ENCODE measurements around the gene GCM1. TPM values are rescaled to one million over a fixed set of nuclear protein-coding genes. Genes with fewer than 3 reads are reported as not detected.

Gene GCM1
- total RNA-seq, 6 experiments from 2014 or later = not detected

DNA sequence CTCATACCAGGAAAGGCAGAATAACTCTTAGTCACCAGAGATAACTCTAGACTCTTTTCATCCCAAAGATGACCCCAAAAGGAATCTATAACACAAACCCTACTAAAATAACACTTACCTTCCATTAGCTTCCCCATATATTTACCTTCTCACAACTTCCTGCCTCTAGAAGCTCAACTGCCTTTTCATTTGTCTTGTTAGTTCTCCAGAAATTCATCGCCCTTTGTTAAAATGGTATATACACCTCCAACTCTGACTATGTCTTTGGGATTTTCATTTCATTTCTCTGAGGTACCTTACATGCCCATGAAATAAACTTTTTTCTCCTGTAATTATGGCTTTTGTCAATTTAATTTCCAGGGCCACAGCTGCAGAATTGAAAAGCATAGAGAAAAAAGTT lies 33.5 kb downstream of the GCM1 start:
- Mint-ChIP-seq H3K36me3 (ENCODE audit: low read depth) (no peaks in the 10 kb centered on the region; the same call in 1 of the 2 replicates), H3K4me1 (ENCODE audit: low read depth) (peaks cover 14% of the 10 kb centered on the region), H3K9me3 (peaks cover 4% of the 10 kb centered on the region; the same call in 1 of the 2 replicates), H3K27ac (no peak overlapping the region), H3K27me3 (ENCODE audit: insufficient read depth) (peaks cover 12% of the 10 kb centered on the region), H3K4me3 (no peak overlapping the region)
- no peak for TF ChIP-seq CTCF (IDR thresholded peaks at IDR 0.05)
- DNase-seq = no peak

- no peak overlapping the region for H3K4me3 Mint-ChIP-seq
Observed at GRCh38 chr6:53113742-53114141, 34.9 kb downstream of the GCM1 start.

DNA sequence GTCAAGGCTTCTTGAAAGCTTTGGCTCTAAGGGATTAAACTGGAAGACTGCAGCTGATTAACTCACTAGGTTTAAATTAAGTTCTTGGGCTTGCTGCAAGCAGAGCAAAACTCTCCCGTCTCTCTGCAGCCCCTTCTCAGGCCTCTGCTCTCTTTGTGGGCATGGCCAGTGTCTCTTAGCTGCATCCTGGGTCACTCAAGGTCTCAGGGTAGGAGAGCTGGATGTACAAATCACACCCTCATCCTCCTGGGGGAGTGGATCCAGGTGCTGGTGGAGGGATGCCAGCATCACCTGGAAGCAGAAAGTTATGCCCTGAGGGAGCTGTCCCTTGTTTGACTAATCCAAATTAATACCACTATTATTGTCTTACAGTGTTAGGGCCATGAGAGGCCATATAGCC lies 35.8 kb downstream of the GCM1 start:
- Mint-ChIP-seq H3K9me3 (peaks cover 4% of the 10 kb centered on the region; the same call in 1 of the 2 replicates), H3K4me3 (no peak overlapping the region)

More at GRCh38 chr6:53113742-53114141, 34.9 kb downstream of the GCM1 start:
- Mint-ChIP-seq H3K27me3 (ENCODE audit: insufficient read depth) (peaks cover 12% of the 10 kb centered on the region), H3K36me3 (ENCODE audit: low read depth) (no peaks in the 10 kb centered on the region; the same call in 1 of the 2 replicates), H3K27ac (no peak overlapping the region), H3K4me1 (ENCODE audit: low read depth) (peaks cover under 1% of the 10 kb centered on the region; the same call in 1 of the 2 replicates), H3K9me3 (peaks cover 4% of the 10 kb centered on the region; the same call in 1 of the 2 replicates)
- no peak for DNase-seq
- no peak for TF ChIP-seq CTCF (IDR thresholded peaks at IDR 0.05)

DNA sequence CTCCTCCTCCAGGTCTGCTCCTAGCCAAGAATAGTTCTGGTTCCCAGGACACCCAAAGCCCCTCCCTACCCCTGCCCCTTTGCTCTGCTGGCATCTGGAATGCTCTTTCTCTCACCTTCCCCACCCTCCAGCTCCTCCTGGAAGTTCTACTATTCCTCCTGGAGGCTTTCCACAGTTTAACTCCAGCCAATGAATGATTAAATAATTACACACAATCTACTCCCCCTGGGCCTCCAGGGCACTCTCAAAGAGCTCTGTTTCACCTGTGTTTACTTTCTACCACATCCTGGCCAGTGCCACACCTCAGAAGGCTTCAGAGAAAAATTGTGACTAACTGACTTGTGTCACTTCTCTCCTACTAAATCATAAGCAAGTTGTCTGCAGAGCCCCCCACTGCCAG lies 36.2 kb downstream of the GCM1 start:
- no peak for DNase-seq
- Mint-ChIP-seq H3K27ac (no peak overlapping the region), H3K4me1 (ENCODE audit: low read depth) (peaks cover 1% of the 10 kb centered on the region), H3K9me3 (peaks cover 4% of the 10 kb centered on the region; the same call in 1 of the 2 replicates), H3K27me3 (ENCODE audit: insufficient read depth) (peaks cover 12% of the 10 kb centered on the region), H3K4me3 (no peak overlapping the region), H3K36me3 (ENCODE audit: low read depth) (no peaks in the 10 kb centered on the region; the same call in 1 of the 2 replicates)
- no peak for TF ChIP-seq CTCF (IDR thresholded peaks at IDR 0.05)

More for the DNA sequence above, 35.8 kb downstream of the GCM1 start:
- H3K36me3 Mint-ChIP-seq (ENCODE audit: low read depth) = no peaks in the 10 kb centered on the region; the same call in 1 of the 2 replicates
- H3K27me3 Mint-ChIP-seq (ENCODE audit: insufficient read depth) = peaks cover 12% of the 10 kb centered on the region
- no peak for DNase-seq
- TF ChIP-seq CTCF (IDR thresholded peaks at IDR 0.05) = no peak
- H3K27ac Mint-ChIP-seq = no peak overlapping the region
- H3K4me1 Mint-ChIP-seq (ENCODE audit: low read depth) = no peaks in the 10 kb centered on the region

DNA sequence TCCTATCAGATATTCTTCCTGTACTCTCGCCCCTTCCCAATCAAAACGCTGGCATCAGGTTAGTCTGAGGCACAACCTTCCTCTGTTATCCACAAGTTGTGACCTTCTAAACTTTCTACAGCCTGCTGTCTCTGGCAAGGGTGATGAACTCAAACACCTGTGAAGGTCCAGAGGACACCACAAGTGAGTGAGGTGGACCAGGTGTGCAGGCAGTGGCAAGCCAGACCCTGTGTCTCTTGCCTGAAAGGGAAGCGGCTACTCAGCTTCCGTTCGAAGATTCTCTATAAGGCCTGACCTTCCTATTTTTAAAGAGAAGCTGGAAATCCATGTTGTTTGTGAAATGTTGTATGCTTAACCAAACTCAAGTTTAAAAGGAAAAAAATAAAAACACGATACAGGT lies 36.8 kb downstream of the GCM1 start:
- H3K9me3 Mint-ChIP-seq = peaks cover 4% of the 10 kb centered on the region; the same call in 1 of the 2 replicates
- no peak overlapping the region for H3K4me3 Mint-ChIP-seq
- H3K27ac Mint-ChIP-seq = no peak overlapping the region
- peaks cover 12% of the 10 kb centered on the region for H3K27me3 Mint-ChIP-seq (ENCODE audit: insufficient read depth)
- DNase-seq = no peak
- TF ChIP-seq CTCF (IDR thresholded peaks at IDR 0.05) = no peak
- no peaks in the 10 kb centered on the region; the same call in 1 of the 2 replicates for H3K36me3 Mint-ChIP-seq (ENCODE audit: low read depth)
- H3K4me1 Mint-ChIP-seq (ENCODE audit: low read depth) = peaks cover 7% of the 10 kb centered on the region
